GM12873 (cell line): ENCODE results near the gene DYNC1H1.

Experiments used
- TF ChIP-seq, protein P1 (sequence below): IDR thresholded peaks from 2 replicates; pipeline ENCODE4 v1.5.1; 2012; ENCODE audit warnings: low read depth, mild to moderate bottlenecking, moderate library complexity, low read length, control low read depth; ENCODE audit not compliant: insufficient read depth; ENCODE audit errors: missing control alignments

The DYNC1H1 gene

DNA sequence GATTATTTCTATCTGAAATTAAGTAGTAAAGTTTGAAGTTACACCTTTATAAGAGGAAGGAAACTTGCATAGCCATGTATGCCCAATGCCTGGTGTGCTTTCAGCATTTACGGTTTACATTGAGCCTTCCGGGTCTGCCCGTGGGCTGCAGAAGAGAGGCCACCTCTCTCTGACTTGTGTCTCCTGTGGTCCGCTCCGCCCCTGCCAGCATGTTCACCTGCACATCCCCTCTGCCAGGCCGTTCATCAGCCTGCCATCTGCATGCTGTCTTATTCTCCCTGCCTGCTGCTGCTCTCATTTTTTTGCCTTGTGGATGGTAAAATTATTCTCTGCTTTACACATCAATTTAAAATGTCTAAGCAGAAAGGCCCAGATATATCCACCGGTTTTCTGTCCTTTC, 41.5 kb upstream of the DYNC1H1 start:
- TF ChIP-seq, protein P1, sequence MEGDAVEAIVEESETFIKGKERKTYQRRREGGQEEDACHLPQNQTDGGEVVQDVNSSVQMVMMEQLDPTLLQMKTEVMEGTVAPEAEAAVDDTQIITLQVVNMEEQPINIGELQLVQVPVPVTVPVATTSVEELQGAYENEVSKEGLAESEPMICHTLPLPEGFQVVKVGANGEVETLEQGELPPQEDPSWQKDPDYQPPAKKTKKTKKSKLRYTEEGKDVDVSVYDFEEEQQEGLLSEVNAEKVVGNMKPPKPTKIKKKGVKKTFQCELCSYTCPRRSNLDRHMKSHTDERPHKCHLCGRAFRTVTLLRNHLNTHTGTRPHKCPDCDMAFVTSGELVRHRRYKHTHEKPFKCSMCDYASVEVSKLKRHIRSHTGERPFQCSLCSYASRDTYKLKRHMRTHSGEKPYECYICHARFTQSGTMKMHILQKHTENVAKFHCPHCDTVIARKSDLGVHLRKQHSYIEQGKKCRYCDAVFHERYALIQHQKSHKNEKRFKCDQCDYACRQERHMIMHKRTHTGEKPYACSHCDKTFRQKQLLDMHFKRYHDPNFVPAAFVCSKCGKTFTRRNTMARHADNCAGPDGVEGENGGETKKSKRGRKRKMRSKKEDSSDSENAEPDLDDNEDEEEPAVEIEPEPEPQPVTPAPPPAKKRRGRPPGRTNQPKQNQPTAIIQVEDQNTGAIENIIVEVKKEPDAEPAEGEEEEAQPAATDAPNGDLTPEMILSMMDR = no peak

- TF ChIP-seq, protein P1 = no peak
These were observed 39.2 kb upstream of the DYNC1H1 start for GRCh38 chr14:101925152-101925551.

DNA sequence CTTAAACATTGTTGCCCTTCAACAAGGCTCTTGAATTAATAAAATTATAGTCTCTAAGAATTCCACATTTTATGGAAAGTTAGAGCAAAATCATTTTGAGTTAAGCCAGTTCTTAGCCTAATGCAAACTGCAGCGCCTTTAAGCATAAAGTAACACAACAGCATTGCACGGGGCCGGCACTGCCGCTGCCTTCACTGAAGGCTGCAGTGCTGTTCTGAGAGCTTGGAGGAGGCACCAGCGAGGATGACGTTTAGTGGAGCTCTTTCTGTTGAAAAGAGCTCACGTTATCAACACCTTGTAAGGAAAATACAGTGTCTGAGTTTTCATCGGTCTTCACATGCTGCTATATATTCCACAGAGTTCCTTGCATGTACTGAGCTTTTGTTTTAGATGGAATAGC, 38.3 kb upstream of the DYNC1H1 start:
- TF ChIP-seq, protein P1 = no peak

GRCh38 chr14:101926620-101927019, 37.8 kb upstream of the DYNC1H1 start:
- TF ChIP-seq, protein P1 = no peak

GRCh38 chr14:101927859-101928258, 36.5 kb upstream of the DYNC1H1 start:
- TF ChIP-seq, protein P1 = no peak

DNA sequence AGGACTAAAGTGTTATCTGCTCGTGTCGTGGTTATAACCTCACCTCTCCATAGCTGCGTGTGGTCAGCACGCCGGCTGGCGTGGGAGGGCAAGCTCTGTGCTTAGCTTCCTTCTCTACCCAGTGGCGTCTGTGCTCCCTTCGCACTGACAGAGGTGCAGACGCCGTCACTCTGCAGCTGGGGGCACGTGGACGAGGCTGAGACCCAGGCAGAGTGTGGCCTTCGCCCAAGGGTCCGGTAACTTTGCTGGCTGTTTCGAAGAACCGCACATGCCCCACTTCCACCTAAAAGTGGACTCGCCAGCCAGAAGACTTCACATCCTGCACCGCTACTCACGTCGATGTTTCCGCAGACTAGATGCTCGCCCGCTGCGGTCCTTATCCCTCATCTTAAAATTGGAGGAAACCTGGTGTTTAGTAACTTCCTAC, 35.9 kb upstream of the DYNC1H1 start:
- TF ChIP-seq, protein P1 = no peak

DNA sequence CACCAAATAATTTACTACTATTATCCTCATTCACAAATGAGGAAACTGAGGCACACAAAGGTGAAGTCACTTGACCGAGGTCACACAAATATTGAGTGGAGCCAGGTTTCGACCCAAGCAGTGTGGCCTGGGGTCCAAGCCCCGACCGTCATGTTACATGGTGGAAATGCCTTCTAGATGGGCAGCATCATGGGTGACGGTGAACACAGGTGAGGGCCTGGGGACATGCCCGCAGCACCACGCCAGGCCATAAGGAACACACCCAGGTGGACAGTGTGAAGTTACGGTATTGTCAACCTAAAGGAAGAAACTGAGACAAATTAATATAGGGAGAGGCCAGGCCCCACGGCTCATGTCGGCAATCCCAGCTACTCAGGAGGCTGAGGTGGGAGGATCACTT, 35.3 kb upstream of the DYNC1H1 start:
- TF ChIP-seq, protein P1 = no peak

DNA sequence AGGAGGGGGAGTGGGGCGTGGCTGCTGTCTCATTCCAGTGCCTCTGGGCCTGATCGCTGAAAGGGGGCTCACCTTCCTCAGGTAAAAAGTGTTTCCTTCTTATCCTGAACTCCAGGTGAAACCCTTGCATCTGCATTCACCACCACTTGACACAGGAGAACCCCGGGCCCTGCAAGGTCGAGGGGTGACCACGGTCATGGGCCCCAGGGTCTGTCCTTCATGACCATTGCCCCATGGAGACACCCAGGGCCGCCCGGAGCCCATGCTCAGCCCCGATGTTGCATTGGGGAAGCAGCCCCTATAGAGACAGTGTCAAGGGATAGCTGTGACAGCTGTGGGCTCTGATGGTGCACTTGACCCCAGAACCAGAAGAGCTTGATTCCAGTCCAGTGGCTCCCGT, 34.4 kb upstream of the DYNC1H1 start:
- TF ChIP-seq, protein P1 = no peak
